Upper lobe of right lung (tissue), 1 donor: ENCODE results near the gene SKA2. TPM values are rescaled to one million over a fixed set of nuclear protein-coding genes. Genes with fewer than 3 reads are reported as not detected.
A peak's percentile ranks its signal among the peaks of the same experiment; 100 is the strongest.

Experiments used
- ATAC-seq: fragments of 200-7000 bp; cut with Tn5 transposase; one replicate; pipeline ENCODE4 v1.9.1; 2020; ENCODE audit warnings: mild to moderate bottlenecking, moderate library complexity
- DNase-seq: peaks from one replicate; pipeline ENCODE4 v3.0.0-alpha.2; 2020
- H3K27ac ChIP-seq: fragments of 200-600 bp; one replicate; pipeline ENCODE4 v1.8.0; 2022
- H3K27me3 ChIP-seq: fragments of 200-600 bp; one replicate; pipeline ENCODE4 v1.8.0; 2022; ENCODE audit warnings: mild to moderate bottlenecking
- H3K36me3 ChIP-seq: fragments of 200-600 bp; one replicate; pipeline ENCODE4 v1.8.0; 2022
- H3K4me1 ChIP-seq: fragments of 200-600 bp; one replicate; pipeline ENCODE4 v1.8.0; 2022
- H3K4me3 ChIP-seq: fragments of 200-600 bp; one replicate; pipeline ENCODE4 v1.8.0; 2022; ENCODE audit warnings: mild to moderate bottlenecking
- H3K9me3 ChIP-seq: fragments of 200-600 bp; one replicate; pipeline ENCODE4 v1.8.0; 2022
- CTCF ChIP-seq: fragments of 200-600 bp; IDR thresholded peaks from one replicate; pipeline ENCODE4 v1.8.0; 2022; ENCODE audit warnings: antibody characterized with exemption
- intact Hi-C: fragments of 100-400 bp; cut with DNase I; formaldehyde crosslinking; loops from one replicate; pipeline ENCODE4 v1.11.0; 2022
- total RNA-seq: library from RNA; stranded (reverse); fragmentation: NEBNext Ultra II Directional; extraction: Animal tissue kit (Norgen Biotek cat#: 25700); gene quantifications from one replicate; pipeline ENCODE4 v1.2.1, GENCODE V29; 2021
- donor health status: DM: no; HTN: yes; CAD: no; lungs with severe emphysema.

Gene SKA2
- total RNA-seq, 1 donor from 2014 or later = 21.3 TPM

DNA sequence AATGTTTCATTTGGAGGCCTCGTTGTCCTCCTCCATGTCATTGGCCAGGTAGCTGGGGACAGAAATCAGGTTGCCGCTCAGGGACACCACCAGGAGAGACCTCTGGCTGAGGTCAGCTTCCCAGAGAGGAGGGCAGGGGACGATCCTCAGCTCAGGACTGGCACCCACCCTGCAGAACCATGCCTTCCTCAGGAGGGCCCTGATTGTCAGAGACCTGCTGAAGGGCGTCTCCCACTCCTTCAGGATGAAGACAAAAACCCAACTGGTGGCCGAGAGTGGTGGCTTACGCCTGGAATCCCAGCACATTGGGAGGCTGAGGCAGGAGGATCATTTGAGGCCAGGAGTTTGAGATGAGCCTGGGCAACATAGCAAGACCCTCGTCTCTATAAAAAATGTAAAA lies 20.1 kb upstream of the SKA2 start:
- intact Hi-C loops = no loop called here

DNA sequence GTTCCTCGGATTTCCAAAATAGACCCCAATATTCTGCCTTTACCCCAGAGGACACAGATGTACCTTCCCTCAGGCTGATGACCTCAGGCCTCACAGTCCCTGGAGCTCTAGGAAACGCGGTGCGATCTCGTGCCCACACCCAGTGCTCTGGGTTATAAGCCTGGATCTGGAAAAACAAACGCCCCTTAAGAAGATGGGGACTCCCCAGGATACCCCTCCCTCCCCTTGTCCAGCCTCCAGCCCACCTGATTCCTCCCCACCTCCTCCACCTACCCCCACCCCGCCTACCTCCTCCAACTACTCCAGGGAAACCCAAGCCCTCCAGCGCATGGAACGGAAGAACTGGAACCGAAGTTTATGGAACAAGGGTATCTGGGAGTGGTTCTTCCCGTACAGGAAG lies 19.7 kb upstream of the SKA2 start:
- TF ChIP-seq CTCF = no peak
- H3K4me3 ChIP-seq = no peak overlapping the region
- ATAC-seq (no peak), DNase-seq (no peak)
- H3K4me1 ChIP-seq = no peaks in the 10 kb centered on the region
- no peaks in the 10 kb centered on the region for H3K36me3 ChIP-seq
- H3K27me3 ChIP-seq = no peaks in the 10 kb centered on the region
- intact Hi-C loops = no loop called here
- no peaks in the 10 kb centered on the region for H3K9me3 ChIP-seq
- H3K27ac ChIP-seq = no peak overlapping the region

More for the DNA sequence above, 20.1 kb upstream of the SKA2 start:
- Histone ChIP-seq H3K4me3 (no peak overlapping the region), H3K36me3 (no peaks in the 10 kb centered on the region), H3K4me1 (no peaks in the 10 kb centered on the region), H3K9me3 (no peaks in the 10 kb centered on the region), H3K27ac (no peak overlapping the region), H3K27me3 (no peaks in the 10 kb centered on the region)
- ATAC-seq (no peak), DNase-seq (no peak)
- TF ChIP-seq CTCF = no peak

GRCh38 chr17:59172436-59173004 lies 17.5 kb upstream of the SKA2 start:
- Histone ChIP-seq H3K27ac (no peak overlapping the region), H3K4me3 (no peak overlapping the region), H3K27me3 (no peaks in the 10 kb centered on the region), H3K4me1 (no peaks in the 10 kb centered on the region), H3K9me3 (no peaks in the 10 kb centered on the region), H3K36me3 (no peaks in the 10 kb centered on the region)
- DNase-seq (no peak), ATAC-seq (no peak)
- TF ChIP-seq CTCF = no peak
- intact Hi-C loops = no loop called here

DNA sequence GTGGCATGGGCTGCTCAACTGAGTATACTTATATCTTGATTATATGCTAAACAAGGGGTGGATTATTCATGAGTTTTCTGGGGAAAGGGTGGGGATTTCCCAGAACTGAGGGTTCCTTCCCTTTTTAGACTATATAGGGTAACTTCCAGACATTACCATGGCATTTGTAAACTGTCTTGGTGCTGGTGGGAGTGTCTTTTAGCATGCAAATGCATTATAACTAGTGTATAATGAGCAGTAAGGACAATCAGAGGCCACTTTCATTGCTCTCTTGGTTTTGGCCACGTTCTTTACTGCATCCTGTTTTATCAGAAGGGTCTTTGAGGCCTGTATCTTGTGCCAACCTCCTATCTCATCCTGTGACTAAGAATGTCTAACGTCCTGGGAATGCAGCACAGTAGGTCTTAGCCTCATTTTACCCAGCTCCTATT lies 12.6 kb upstream of the SKA2 start:
- intact Hi-C loops = no loop called here
- no peak for TF ChIP-seq CTCF

DNA sequence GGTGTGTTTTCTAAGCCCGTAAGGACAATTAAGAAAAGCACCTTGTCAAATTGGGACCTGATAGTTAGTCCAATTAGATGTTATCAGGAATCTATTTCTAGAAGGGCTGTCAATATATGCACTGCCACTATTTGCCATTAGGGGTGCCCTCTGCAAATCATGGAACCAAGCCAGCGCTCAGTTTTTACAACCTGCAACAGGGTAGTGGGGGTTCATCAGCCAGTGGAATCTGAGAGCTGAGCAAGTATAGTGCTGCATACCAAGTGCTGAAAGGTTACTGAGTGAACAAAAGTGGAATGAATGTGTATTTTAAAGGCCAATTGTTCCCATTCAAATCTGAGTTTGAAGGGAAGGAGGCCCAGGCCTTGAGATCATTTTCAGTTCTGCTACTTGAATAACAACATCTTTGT lies 11.0 kb upstream of the SKA2 start:
- intact Hi-C loops = no loop called here
- Histone ChIP-seq H3K4me3 (no peak overlapping the region), H3K9me3 (no peaks in the 10 kb centered on the region), H3K27me3 (no peaks in the 10 kb centered on the region), H3K36me3 (no peaks in the 10 kb centered on the region), H3K27ac (no peak overlapping the region), H3K4me1 (no peaks in the 10 kb centered on the region)
- DNase-seq (no peak), ATAC-seq (peak; percentile 66)
- peak; percentile 53 for TF ChIP-seq CTCF

More for the DNA sequence above, 12.6 kb upstream of the SKA2 start:
- DNase-seq (no peak), ATAC-seq (no peak)
- H3K27ac ChIP-seq = no peak overlapping the region
- H3K36me3 ChIP-seq = no peaks in the 10 kb centered on the region
- no peaks in the 10 kb centered on the region for H3K9me3 ChIP-seq
- no peaks in the 10 kb centered on the region for H3K4me1 ChIP-seq
- H3K27me3 ChIP-seq = no peaks in the 10 kb centered on the region
- no peak overlapping the region for H3K4me3 ChIP-seq

GRCh38 chr17:59161477-59161876 lies 6.5 kb upstream of the SKA2 start:
- no peak for ATAC-seq
- Histone ChIP-seq H3K9me3 (no peaks in the 10 kb centered on the region), H3K4me3 (no peak overlapping the region), H3K27ac (no peak overlapping the region), H3K4me1 (no peaks in the 10 kb centered on the region), H3K36me3 (no peaks in the 10 kb centered on the region), H3K27me3 (no peaks in the 10 kb centered on the region)
- intact Hi-C loops = no loop called here
- no peak for TF ChIP-seq CTCF
- no peak for DNase-seq
